ENCODE measurements around the gene DIS3L2. TPM values are rescaled to one million over a fixed set of nuclear protein-coding genes. Genes with fewer than 3 reads are reported as not detected.

Gene DIS3L2
- total RNA-seq, 4 donors from 2014 or later = 40.6 to 105 (median 43.9) TPM

GRCh38 chr2:232280341-232280740 lies 318.8 kb downstream of the DIS3L2 start:
- peaks cover 22% of the 10 kb centered on the region for H3K4me1 ChIP-seq
- WGBS = 39% methylated on average over 1 of the region's 1 CpG
- H3K4me3 ChIP-seq = no peak overlapping the region
- H3K27ac ChIP-seq = no peak overlapping the region
- TF ChIP-seq EP300 (IDR thresholded peaks at IDR 0.05) = no peak
- no peak for TF ChIP-seq POLR2A (IDR thresholded peaks at IDR 0.05)
- no peak for TF ChIP-seq POLR2AphosphoS5 (IDR thresholded peaks at IDR 0.05)
- no peak for TF ChIP-seq CTCF (IDR thresholded peaks at IDR 0.05)
- H3K36me3 ChIP-seq = no peaks in the 10 kb centered on the region
- no peaks in the 10 kb centered on the region for H3K9me3 ChIP-seq
- no peak for DNase-seq (ENCODE audit: low spot score in 2 of 2)
- no peaks in the 10 kb centered on the region for H3K27me3 ChIP-seq

GRCh38 chr2:232281858-232282507 lies 320.5 kb downstream of the DIS3L2 start:
- 72% methylated on average over 6 of the region's 6 CpGs for WGBS
- DNase-seq (ENCODE audit: low spot score in 2 of 2) = no peak
- H3K36me3 ChIP-seq = no peaks in the 10 kb centered on the region
- H3K4me3 ChIP-seq = no peak overlapping the region
- H3K9me3 ChIP-seq = no peaks in the 10 kb centered on the region
- TF ChIP-seq POLR2AphosphoS5 (IDR thresholded peaks at IDR 0.05) = no peak
- no peak for TF ChIP-seq POLR2A (IDR thresholded peaks at IDR 0.05)
- no peak for TF ChIP-seq CTCF (IDR thresholded peaks at IDR 0.05)
- TF ChIP-seq EP300 (IDR thresholded peaks at IDR 0.05) = no peak
- no peaks in the 10 kb centered on the region for H3K27me3 ChIP-seq
- H3K4me1 ChIP-seq = peaks cover 33% of the 10 kb centered on the region
- no peak overlapping the region for H3K27ac ChIP-seq

- TF ChIP-seq POLR2A (IDR thresholded peaks at IDR 0.05) (no peak), POLR2AphosphoS5 (IDR thresholded peaks at IDR 0.05) (no peak), EP300 (IDR thresholded peaks at IDR 0.05) (no peak), CTCF (IDR thresholded peaks at IDR 0.05) (no peak)
- Histone ChIP-seq H3K4me3 (no peak overlapping the region), H3K36me3 (no peaks in the 10 kb centered on the region), H3K27me3 (no peaks in the 10 kb centered on the region), H3K27ac (no peak overlapping the region), H3K4me1 (peaks cover 32% of the 10 kb centered on the region), H3K9me3 (no peaks in the 10 kb centered on the region)
- no peak for DNase-seq (ENCODE audit: low spot score in 2 of 2)
- WGBS = 78% methylated on average over 8 of the region's 9 CpGs
Observed at GRCh38 chr2:232282508-232283055, 321.1 kb downstream of the DIS3L2 start.

- Histone ChIP-seq H3K9me3 (no peaks in the 10 kb centered on the region), H3K36me3 (no peaks in the 10 kb centered on the region), H3K4me3 (no peak overlapping the region), H3K27ac (peak overlapping the region; percentile 41), H3K27me3 (no peaks in the 10 kb centered on the region), H3K4me1 (peaks cover 25% of the 10 kb centered on the region)
- no peak for TF ChIP-seq POLR2AphosphoS5 (IDR thresholded peaks at IDR 0.05)
- TF ChIP-seq EP300 (IDR thresholded peaks at IDR 0.05) = no peak
- TF ChIP-seq POLR2A (IDR thresholded peaks at IDR 0.05) = no peak
- TF ChIP-seq CTCF (IDR thresholded peaks at IDR 0.05) = no peak
- 48% methylated on average over 2 of the region's 5 CpGs for WGBS
- no peak for DNase-seq (ENCODE audit: low spot score in 2 of 2)
Observed at GRCh38 chr2:232286001-232286868, 324.7 kb downstream of the DIS3L2 start.

GRCh38 chr2:232287316-232287715 lies 325.8 kb downstream of the DIS3L2 start:
- Histone ChIP-seq H3K4me3 (no peak overlapping the region), H3K36me3 (no peaks in the 10 kb centered on the region), H3K4me1 (peaks cover 25% of the 10 kb centered on the region), H3K27ac (no peak overlapping the region), H3K27me3 (no peaks in the 10 kb centered on the region), H3K9me3 (no peaks in the 10 kb centered on the region)
- DNase-seq (ENCODE audit: low spot score in 2 of 2) = no peak
- 88% methylated on average over 6 of the region's 8 CpGs for WGBS
- TF ChIP-seq POLR2A (IDR thresholded peaks at IDR 0.05) = no peak
- no peak for TF ChIP-seq EP300 (IDR thresholded peaks at IDR 0.05)
- no peak for TF ChIP-seq CTCF (IDR thresholded peaks at IDR 0.05)
- no peak for TF ChIP-seq POLR2AphosphoS5 (IDR thresholded peaks at IDR 0.05)
